ENCODE results near the gene ARPC1B.
A peak's percentile ranks its signal among the peaks of the same experiment; 100 is the strongest.
"Not testable (repeated sequence)": the region's sequence is repeated elsewhere in the genome, so short reads cannot be mapped to it uniquely, and the experiment has no call there.

Gene ARPC1B

DNA sequence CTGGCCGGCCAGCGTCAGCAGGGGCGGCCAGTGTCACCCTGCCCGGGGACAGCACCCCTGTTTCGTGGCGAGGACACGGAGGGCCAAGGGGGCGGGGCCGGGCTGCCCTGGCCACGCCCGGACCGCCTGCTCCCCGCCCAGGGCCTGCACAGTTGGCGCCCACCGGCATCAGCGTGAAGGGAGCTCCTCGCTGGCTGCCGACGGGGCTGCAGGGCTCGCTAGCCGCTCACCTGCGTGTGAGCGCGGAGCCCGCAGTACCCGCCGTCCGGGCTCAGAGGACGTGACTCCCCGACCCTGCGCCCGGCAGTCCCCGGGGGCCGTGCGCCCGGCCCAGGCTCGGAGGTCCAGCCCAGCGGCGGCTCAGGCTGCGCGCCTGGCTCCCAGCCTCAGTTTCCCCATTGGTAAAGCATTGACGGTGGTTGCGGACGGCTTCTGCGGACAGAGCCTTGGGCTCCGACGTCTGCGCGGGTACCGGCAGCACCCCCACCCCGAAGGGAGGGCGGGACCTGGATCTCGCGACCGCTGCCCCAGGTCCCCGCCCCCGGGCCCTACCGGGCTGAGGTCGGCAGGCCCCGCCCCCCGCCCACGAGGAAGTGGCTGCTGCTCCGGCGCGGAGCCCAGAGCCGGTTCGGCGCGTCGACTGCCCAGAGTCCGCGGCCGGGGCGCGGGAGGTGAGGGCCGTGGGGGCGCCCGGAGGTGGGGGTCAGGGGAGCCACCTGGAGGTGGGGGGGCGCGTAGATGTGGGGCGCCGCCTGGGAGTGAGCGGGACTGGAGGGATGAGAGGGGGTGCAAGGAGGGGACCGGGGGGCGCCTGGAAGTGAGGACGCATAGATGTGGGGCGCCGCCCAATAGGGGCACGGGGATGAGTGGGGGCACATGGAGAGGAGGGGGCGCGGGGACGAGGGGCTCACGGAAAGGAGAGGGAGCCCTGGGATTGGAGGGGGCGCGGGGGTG lies at the start of gene ARPC1B:
Gene ARPC1B, plus strand, starts transcription at position 620 of the 954 bp plus-strand sequence. CDS start 10,985 bp downstream, outside the sequence.
- DNase-seq (ENCODE audit: low read depth in 2 of 2), result peak; percentile 72

- no peak for DNase-seq (ENCODE audit: low read depth in 2 of 2)
Measured at GRCh38 chr7:99325001-99325493, 49.5 kb upstream of the ARPC1B start.

DNA sequence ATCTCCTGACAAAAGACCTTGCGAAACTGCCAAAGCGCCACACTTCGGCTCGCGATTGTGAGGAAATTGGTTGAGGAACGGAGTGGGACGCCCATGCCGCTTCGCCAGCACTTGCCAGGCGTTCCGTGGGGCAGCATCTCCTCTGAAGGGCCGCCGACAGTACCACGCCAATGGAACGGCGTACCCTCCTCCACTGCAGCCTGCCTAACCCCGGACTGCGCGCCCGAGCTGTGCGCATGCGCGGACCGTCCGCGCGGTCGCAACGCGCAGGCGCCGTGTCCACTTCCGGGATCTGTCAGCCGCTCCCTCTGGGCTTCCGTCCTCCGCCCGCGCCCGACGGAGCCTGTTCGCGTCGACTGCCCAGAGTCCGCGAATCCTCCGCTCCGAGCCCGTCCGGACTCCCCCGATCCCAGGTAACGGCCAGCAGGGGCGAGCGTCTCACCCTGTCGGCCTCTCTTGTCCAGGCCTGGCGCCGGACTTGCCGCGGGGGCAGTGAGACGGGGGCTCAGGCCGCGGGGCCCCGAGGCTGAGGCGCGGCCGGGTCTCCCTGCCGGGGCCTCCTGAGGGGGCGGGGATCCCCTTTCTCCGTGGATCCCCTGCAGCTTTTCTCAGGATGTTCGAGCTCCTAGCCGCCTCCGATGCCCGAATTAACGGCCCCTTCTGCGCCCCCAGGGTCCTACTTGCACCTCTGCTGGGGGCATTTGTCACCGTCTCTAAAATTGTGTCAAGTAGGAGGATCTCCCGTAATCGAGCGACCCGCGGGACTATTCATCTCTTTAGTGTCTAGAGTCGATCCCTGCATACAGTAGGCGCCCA lies 48.7 kb upstream of the ARPC1B start, which contains the start of gene ARPC1A:
Gene ARPC1A, plus strand, starts transcription at position 307 of the 816 bp plus-strand sequence. CDS start 7,456 bp downstream, outside the sequence.
- DNase-seq (ENCODE audit: low read depth in 2 of 2), result peak; percentile 80 to 84

DNA sequence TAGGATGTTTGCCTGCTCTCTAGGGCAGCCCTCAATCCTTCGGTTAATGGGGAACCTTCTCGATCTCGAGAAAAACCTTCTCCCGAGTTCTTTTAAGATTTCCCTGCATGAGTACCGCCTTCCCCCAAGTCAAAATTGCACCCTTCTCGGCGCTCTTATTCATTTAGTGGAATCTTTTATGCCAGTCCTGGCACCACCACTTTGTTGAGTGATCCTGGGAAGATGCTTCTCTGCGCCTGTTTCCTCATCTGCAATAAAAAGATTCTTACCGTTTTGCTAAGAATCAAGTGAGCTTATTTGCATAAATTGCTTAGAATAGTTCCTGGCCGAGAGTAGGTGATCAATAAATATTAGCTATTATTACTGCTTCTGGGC lies 48.1 kb upstream of the ARPC1B start:
- no peak for DNase-seq (ENCODE audit: low read depth in 2 of 2)

- DNase-seq (ENCODE audit: low read depth in 2 of 2), result not testable (repeated sequence)
Measured at GRCh38 chr7:99330314-99330961, 44.1 kb upstream of the ARPC1B start.

GRCh38 chr7:99331002-99331401 lies 43.5 kb upstream of the ARPC1B start:
- DNase-seq (ENCODE audit: low read depth in 2 of 2), result no peak

- DNase-seq (ENCODE audit: low read depth in 2 of 2), result no peak
Measured at GRCh38 chr7:99339595-99339994, 34.9 kb upstream of the ARPC1B start.

GRCh38 chr7:99340659-99341058 lies 33.9 kb upstream of the ARPC1B start:
- no peak for DNase-seq (ENCODE audit: low read depth in 2 of 2)

- DNase-seq (ENCODE audit: low read depth in 2 of 2), result no peak
Measured at GRCh38 chr7:99344061-99344647, 30.4 kb upstream of the ARPC1B start.

GRCh38 chr7:99350641-99351040 lies 23.9 kb upstream of the ARPC1B start:
- not testable (repeated sequence) for DNase-seq (ENCODE audit: low read depth in 2 of 2)

- DNase-seq (ENCODE audit: low read depth in 2 of 2), result no peak
Measured at GRCh38 chr7:99352247-99352646, 22.3 kb upstream of the ARPC1B start.

DNA sequence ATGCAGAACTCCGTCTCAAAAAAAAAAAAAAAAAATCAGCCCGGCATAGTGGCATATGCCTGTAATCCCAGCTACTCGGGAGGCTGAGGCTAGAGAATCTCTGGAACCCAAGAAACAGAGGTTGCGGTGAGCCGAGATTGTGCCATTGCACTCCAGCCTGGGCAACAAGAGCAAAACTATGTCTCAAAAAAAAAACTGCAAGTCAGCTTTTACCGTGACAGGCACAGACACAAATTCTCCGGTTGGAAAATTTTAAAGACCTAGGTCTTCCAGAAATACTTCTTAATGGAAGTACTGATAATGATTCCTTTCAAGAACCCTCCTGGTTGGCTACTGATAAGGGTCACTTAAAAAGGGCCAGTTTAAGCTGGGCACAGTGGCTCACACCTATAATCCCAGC lies 19.4 kb upstream of the ARPC1B start:
- DNase-seq (ENCODE audit: low read depth in 2 of 2), result no peak

DNA sequence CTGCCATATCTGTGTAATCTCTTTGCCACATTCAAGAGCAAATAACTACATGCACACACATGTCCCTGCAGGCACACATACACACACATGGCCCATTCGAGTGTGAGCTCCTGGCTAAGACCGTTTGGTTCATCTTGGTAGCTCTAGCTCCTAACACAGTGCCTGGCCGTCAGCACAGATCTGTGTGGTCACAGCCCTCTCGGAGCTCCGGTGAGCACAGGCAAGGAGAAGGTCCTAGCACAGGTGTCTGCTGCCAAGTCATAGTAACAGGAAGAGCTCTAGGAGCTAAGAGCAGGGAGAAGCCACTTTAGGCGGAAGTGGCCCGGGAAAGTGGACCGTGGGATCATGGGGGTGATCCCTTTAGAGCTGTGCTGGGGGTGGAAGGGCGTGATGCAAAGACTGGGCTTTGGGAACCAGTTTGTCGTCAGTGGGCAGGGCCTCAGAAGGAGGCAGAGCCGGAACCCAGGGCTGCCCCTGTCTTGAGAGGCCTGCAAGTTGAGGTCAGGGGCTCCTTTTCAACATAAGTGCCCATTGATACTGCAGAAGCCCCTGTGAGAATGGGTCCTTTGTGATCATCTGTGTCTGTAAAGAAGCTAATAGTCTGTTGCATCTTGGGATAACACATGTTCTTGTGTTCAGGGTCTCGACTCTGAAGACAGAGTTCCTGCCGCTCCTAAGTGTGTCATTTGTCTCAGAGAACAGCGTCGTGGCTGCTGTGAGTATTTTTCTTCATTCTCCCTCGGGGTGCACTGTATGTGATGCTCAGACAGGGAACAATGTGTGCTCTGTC lies 16.6 kb upstream of the ARPC1B start:
- DNase-seq (ENCODE audit: low read depth in 2 of 2), result no peak

GRCh38 chr7:99358521-99358920 lies 16.0 kb upstream of the ARPC1B start:
- not testable (repeated sequence) for DNase-seq (ENCODE audit: low read depth in 2 of 2)

DNA sequence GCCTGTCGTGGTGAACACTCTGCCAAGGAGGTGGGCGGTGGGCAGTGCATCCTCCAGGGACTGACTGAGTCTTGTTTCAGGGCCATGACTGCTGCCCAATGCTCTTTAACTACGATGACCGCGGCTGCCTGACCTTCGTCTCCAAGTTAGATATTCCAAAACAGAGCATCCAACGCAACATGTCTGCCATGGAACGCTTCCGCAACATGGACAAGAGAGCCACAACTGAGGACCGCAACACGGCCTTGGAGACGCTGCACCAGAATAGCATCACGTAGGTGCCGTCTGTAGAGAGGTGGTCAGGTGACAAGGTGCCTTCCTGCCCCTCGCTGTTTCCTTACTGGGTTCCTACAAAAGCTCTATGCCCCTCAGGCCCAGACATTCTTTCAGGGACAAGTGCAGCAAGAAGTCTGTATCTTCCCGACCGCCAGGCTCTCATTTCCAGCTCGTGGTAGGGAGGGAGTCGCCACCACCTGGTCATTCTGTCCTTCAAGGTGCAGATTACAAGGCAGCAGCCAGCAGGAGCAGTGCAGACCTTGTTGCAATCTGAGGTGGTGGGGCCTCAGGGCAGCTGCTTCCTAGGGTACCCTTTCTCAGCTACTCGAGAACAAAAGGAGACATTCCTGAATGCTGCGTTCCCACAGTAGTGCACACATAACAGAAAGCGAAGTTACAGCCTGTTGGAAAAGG lies 14.9 kb upstream of the ARPC1B start:
- no peak for DNase-seq (ENCODE audit: low read depth in 2 of 2)

- DNase-seq (ENCODE audit: low read depth in 2 of 2), result no peak
Measured at GRCh38 chr7:99362801-99363200, 11.7 kb upstream of the ARPC1B start.

- DNase-seq (ENCODE audit: low read depth in 2 of 2), result no peak
Measured at GRCh38 chr7:99363286-99363685, 11.2 kb upstream of the ARPC1B start.

DNA sequence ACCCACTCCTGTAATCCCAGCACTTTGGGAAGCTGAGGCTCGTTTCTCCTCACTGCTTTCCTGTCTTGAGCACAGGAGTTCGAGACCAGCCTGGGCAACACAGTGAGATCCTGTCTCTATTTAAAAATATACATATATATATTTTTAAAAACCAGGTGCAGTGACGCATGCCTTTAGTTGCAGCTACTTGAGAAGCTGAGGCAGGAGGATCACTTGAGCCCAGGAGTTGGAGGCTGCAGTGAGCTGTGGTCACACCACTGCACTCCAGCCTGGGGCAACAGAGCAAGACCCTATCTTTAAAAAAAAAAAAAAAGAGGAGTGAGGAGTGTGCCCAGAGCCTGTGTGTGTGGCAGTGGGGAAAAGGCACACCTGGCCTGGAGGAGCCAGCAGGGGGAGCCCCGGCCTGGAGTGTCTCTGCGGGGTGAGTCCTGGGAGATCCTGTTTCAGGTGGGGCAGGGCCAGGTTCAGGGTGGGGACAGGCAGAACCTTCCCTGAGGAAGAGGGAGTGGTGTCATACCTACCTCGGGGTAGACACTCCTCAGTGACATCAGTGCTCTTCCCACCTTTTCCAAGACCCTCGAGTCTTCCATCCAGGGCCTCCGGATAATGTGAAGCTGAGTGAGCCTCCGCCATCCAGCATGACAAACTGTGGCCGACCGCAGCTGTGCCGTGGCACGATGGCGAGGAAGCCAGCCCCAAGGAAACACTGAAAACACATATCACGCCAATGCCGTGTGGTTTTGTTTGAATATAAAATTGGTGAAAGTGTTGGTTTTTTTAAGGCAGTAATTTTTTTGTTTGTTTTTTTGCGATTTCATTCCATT lies 9.0 kb upstream of the ARPC1B start:
- DNase-seq (ENCODE audit: low read depth in 2 of 2), result peak; percentile 39 to 50

DNA sequence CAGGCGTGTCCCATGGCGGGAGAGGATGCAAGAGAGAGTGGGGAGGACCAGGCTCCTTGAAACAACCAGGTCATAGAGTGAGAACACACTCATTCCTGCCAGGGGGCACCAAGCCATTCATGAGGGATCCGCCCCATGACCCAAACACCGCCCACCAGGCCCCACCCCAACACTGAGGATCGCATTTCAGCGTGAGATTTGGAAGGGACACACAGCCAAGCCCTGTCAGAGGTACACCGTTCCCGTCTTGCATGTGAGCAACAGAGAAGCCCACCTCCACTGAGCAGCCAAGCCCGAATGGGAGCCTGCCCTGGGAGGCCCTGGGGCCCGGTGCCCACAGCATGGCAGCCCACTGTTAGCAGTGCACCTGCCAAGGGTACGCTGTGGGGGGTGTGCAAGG lies 7.9 kb upstream of the ARPC1B start:
- DNase-seq (ENCODE audit: low read depth in 2 of 2), result no peak

Data from activated CD8-positive, alpha-beta memory T cell treated with anti-CD3 and anti-CD28 coated beads for 4 hours (primary cell).